GM23338 (cell line): Measurements from ENCODE around the gene RAB44.

ENCODE experiments used
- CREB1 ChIP-seq: fragments of 250-450 bp; sonication (Bioruptor Pico); IDR thresholded peaks from 2 replicates; pipeline ENCODE4 v1.5.0; 2020; ENCODE audit warnings: low read depth, mild to moderate bottlenecking, moderate library complexity
- CTCF ChIP-seq, 2 experiments: fragments of 200-600 bp in 1 of 2; sonication (generic) in 1 of 2; conservative IDR thresholded peaks; 2 replicates each; pipeline versions ENCODE4 v1.5.1 to v1.6.1; 2016 to 2017; ENCODE audit warnings: antibody characterized with exemption in 2 of 2, low read depth in 2 of 2, mild to moderate bottlenecking in 2 of 2, moderate library complexity in 1 of 2

- TF ChIP-seq CTCF (conservative IDR thresholded peaks at IDR 0.05; ENCODE audit: low read depth in 2 of 2) = no peak
- TF ChIP-seq CREB1 (CRISPR knock-in tag) = no peak
Observed at GRCh38 chr6:36695414-36695813, 2.2 kb upstream of the RAB44 start.
